Smooth muscle cell (in vitro differentiated cells): ENCODE results near the gene AACS. TPM values are rescaled to one million over a fixed set of nuclear protein-coding genes. Genes with fewer than 3 reads are reported as not detected.

Experiments used
- DNase-seq: peaks from one replicate; lab custom pipeline; 2025; ENCODE audit not compliant: unreplicated experiment; lab: John Stamatoyannopoulos, UW
- H2AFZ ChIP-seq: fragments of 200-600 bp; sonication (generic); 2 replicates; pipeline ENCODE4 v1.6.0; 2016; ENCODE audit warnings: antibody characterized with exemption, low read depth, mild to moderate bottlenecking
- H3F3A ChIP-seq: fragments of 200-600 bp; sonication (generic); 2 replicates; pipeline ENCODE4 v1.6.0; 2017; ENCODE audit warnings: antibody characterized with exemption, low read depth
- H3K27ac ChIP-seq: fragments of 200-600 bp; sonication (generic); 2 replicates; pipeline ENCODE4 v1.5.1; 2016; ENCODE audit warnings: low read depth, mild to moderate bottlenecking
- H3K27me3 ChIP-seq: fragments of 200-600 bp; sonication (generic); 2 replicates; pipeline ENCODE4 v1.6.1; 2016; ENCODE audit warnings: low read depth, mild to moderate bottlenecking
- H3K36me3 ChIP-seq: fragments of 200-600 bp; sonication (generic); 2 replicates; pipeline ENCODE4 v1.5.1; 2016; ENCODE audit warnings: low read depth
- H3K4me1 ChIP-seq: fragments of 200-600 bp; sonication (generic); 2 replicates; pipeline ENCODE4 v1.5.1; 2016; ENCODE audit warnings: low read depth
- H3K4me2 ChIP-seq: fragments of 200-600 bp; sonication (generic); 2 replicates; pipeline ENCODE4 v1.6.0; 2016; ENCODE audit warnings: mild to moderate bottlenecking
- H3K4me3 ChIP-seq: fragments of 200-600 bp; sonication (generic); 2 replicates; pipeline ENCODE4 v1.5.1; 2016; ENCODE audit warnings: mild to moderate bottlenecking
- H3K79me2 ChIP-seq: fragments of 200-600 bp; sonication (generic); 2 replicates; pipeline ENCODE4 v1.6.0; 2016; ENCODE audit warnings: low read depth, mild to moderate bottlenecking
- H3K9ac ChIP-seq: fragments of 200-600 bp; sonication (generic); 2 replicates; pipeline ENCODE4 v1.6.0; 2016; ENCODE audit warnings: low read depth
- H3K9me3 ChIP-seq: fragments of 200-600 bp; sonication (generic); replicated peaks from 2 replicates; pipeline ENCODE4 v1.5.1; 2016; ENCODE audit warnings: low read depth
- H4K20me1 ChIP-seq: fragments of 200-600 bp; sonication (generic); 2 replicates; pipeline ENCODE4 v1.6.0; 2016; ENCODE audit warnings: low read depth
- WGBS: methylation state at CpG from one replicate; pipeline ENCODE4 v1.1.7; 2016; ENCODE audit warnings: low lambda C conversion rate; 5-methylcytosine and 5-hydroxymethylcytosine counted together
- polyA plus RNA-seq: library from polyadenylated mRNA; unstranded; fragments of >200 nt; fragmentation: Nextera tagmentation; extraction: Ambion mirVana; gene quantifications from 2 replicates; pipeline ENCODE4 v1.2.1, GENCODE V29; 2016
- total RNA-seq: library from RNA; depleted of rRNA; stranded (reverse); fragments of >200 nt; gene quantifications from 2 replicates; pipeline ENCODE4 v1.2.3, GENCODE V29; 2014
- TF ChIP-seq, protein P1 (sequence below): fragments of 200-600 bp; sonication (generic); IDR thresholded peaks from 2 replicates; pipeline ENCODE4 v1.5.1; 2017; ENCODE audit warnings: borderline replicate concordance, mild to moderate bottlenecking, antibody characterized with exemption; ENCODE audit not compliant: insufficient read depth, poor library complexity, severe bottlenecking

Gene AACS
- total and polyA plus RNA-seq, 2 experiments from 2014 or later: 8.0 to 15.6 TPM

DNA sequence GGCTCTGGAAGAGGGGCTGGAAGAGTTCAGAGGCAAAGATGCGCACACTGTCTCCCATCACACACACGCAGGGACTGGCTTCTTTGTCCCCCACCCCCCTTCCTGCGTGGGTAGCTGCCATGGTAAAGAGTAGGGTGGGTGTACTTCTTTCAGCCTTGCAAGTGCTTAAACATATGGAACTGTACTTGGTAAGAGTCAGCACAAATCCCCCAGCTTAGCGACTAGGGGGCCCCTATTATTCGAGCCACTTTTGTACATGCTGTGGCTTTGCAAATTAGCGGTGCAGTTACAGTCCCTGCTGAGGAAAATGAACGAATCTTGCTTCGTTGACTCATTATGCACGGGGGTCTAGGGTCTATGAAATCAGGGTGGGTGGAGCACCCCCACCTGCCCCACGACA, 123.8 kb downstream of the AACS start:
- Histone ChIP-seq H3K4me2 (no peak overlapping the region), H4K20me1 (no peaks in the 10 kb centered on the region), H3K27ac (no peak overlapping the region), H3K9me3 (no peaks in the 10 kb centered on the region), H3K27me3 (peaks cover 84% of the 10 kb centered on the region), H2AFZ (no peak overlapping the region), H3K79me2 (no peaks in the 10 kb centered on the region), H3K4me1 (peaks cover 38% of the 10 kb centered on the region), H3K36me3 (no peaks in the 10 kb centered on the region), H3F3A (no peaks in the 10 kb centered on the region), H3K4me3 (no peak overlapping the region), H3K9ac (no peak overlapping the region)
- 12% methylated on average over 10 of the region's 10 CpGs for WGBS
- TF ChIP-seq, protein P1, sequence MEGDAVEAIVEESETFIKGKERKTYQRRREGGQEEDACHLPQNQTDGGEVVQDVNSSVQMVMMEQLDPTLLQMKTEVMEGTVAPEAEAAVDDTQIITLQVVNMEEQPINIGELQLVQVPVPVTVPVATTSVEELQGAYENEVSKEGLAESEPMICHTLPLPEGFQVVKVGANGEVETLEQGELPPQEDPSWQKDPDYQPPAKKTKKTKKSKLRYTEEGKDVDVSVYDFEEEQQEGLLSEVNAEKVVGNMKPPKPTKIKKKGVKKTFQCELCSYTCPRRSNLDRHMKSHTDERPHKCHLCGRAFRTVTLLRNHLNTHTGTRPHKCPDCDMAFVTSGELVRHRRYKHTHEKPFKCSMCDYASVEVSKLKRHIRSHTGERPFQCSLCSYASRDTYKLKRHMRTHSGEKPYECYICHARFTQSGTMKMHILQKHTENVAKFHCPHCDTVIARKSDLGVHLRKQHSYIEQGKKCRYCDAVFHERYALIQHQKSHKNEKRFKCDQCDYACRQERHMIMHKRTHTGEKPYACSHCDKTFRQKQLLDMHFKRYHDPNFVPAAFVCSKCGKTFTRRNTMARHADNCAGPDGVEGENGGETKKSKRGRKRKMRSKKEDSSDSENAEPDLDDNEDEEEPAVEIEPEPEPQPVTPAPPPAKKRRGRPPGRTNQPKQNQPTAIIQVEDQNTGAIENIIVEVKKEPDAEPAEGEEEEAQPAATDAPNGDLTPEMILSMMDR: no peak
- DNase-seq: no peak

GRCh38 chr12:125189502-125189901, 124.3 kb downstream of the AACS start:
- Histone ChIP-seq H3K9ac (no peak overlapping the region), H3K36me3 (no peaks in the 10 kb centered on the region), H4K20me1 (no peaks in the 10 kb centered on the region), H3K27me3 (peaks cover 83% of the 10 kb centered on the region), H3K27ac (no peak overlapping the region), H3K4me1 (peaks cover 37% of the 10 kb centered on the region), H3K4me3 (no peak overlapping the region), H3K79me2 (no peaks in the 10 kb centered on the region), H2AFZ (no peak overlapping the region), H3F3A (no peaks in the 10 kb centered on the region), H3K4me2 (no peak overlapping the region), H3K9me3 (no peaks in the 10 kb centered on the region)
- WGBS: 21% methylated on average over 8 of the region's 8 CpGs
- no peak for DNase-seq
- TF ChIP-seq, protein P1: no peak

DNA sequence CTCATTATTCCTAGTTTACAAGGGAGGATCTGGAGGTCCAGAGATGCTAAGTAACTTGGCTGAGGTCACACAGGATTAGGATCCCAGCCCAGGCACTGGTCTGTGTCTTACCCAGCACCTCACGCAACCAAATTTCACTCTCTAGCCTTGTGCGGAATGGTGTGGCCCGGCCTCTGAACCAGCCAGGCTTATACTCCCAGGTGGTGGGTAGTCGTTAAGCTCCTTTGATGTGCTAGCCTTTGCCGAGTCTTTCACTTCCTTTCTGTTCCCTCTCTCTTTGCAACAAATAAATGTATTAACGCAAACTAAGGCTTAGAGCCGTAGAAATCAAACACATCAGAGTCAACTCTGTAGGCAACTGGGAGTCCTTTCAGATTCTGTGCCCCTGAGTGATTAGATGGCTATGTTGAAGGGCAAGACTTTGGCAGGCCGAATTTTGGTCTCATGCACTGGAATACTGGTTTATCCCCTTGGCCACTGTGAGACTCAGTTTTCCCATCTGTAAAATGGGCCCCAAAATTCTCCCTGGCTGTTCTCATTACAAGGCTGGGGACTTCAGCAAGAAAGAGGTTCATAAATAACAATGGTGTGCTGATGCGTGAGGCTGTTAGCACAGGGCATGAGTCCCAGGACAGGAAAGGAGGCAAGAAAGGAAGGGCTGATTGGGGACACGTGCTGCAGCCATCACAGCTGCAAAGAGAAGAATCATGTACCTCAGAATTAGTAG, 126.3 kb downstream of the AACS start:
- Histone ChIP-seq H3K36me3 (no peaks in the 10 kb centered on the region), H2AFZ (no peak overlapping the region), H3K9ac (no peak overlapping the region), H3K27ac (no peak overlapping the region), H3K4me2 (no peak overlapping the region), H3F3A (no peaks in the 10 kb centered on the region), H3K4me3 (no peak overlapping the region), H3K4me1 (peaks cover 32% of the 10 kb centered on the region), H4K20me1 (no peaks in the 10 kb centered on the region), H3K79me2 (no peaks in the 10 kb centered on the region), H3K27me3 (peaks cover 67% of the 10 kb centered on the region), H3K9me3 (no peaks in the 10 kb centered on the region)
- DNase-seq: no peak
- 80% methylated on average over 10 of the region's 10 CpGs for WGBS
- TF ChIP-seq, protein P1: no peak

DNA sequence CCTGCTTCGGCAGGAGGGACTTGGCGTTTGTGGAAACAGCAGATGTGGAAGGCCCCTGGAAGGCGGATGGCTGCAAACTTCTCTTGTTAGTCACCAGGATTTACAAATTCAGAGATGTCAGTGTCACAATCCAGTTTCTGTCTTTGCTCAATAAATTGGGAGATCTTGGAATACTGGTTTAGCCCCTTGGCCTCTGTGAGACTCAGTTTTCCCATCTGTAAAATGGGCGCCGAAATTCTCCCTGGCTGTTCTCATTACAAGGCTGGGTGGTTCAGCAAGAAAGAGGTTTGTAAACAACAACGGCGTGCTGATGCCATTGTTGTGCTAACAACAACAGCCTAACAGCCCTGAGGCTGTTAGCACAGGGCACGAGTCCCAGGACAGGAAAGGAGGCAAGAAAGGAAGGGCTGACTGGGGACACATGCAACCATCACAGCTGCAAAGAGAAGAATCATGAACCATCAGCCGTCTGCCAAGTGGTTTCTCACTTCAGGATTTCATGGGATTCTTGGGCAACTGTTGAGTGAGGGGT, 127.5 kb downstream of the AACS start:
- Histone ChIP-seq H3K4me3 (no peak overlapping the region), H3K79me2 (no peaks in the 10 kb centered on the region), H3K9ac (no peak overlapping the region), H3K27me3 (peaks cover 56% of the 10 kb centered on the region), H3K4me2 (no peak overlapping the region), H3K9me3 (no peaks in the 10 kb centered on the region), H3F3A (no peaks in the 10 kb centered on the region), H3K27ac (no peak overlapping the region), H3K36me3 (no peaks in the 10 kb centered on the region), H2AFZ (no peak overlapping the region), H3K4me1 (peaks cover 22% of the 10 kb centered on the region), H4K20me1 (no peaks in the 10 kb centered on the region)
- 64% methylated on average over 9 of the region's 9 CpGs for WGBS
- TF ChIP-seq, protein P1: no peak
- DNase-seq: no peak
